GM23248 (cell line): ENCODE data around the gene CCNY.

Experiments
- EZH2 ChIP-seq: fragments of 200-600 bp; sonication (generic); IDR thresholded peaks from 2 replicates; pipeline ENCODE4 v1.6.1; 2018; ENCODE audit warnings: antibody characterized with exemption, mild to moderate bottlenecking; ENCODE audit not compliant: insufficient read depth, poor library complexity, severe bottlenecking
- EZH2phosphoT487 ChIP-seq: fragments of 200-600 bp; sonication (generic); IDR thresholded peaks from 2 replicates; pipeline ENCODE4 v1.6.1; 2018; ENCODE audit warnings: antibody characterized with exemption, moderate library complexity, mild to moderate bottlenecking, low read depth; ENCODE audit not compliant: insufficient read depth

GRCh38 chr10:35569836-35570235 lies 233.5 kb downstream of the CCNY start:
- TF ChIP-seq EZH2 = no peak
- TF ChIP-seq EZH2phosphoT487 = no peak
